CD4-positive, alpha-beta T cell treated with Interleukin-1 beta for 1 hour (primary cell): ENCODE data around the gene FGF5.
"Not testable (repeated sequence)": the region's sequence is repeated elsewhere in the genome, so short reads cannot be mapped to it uniquely, and the experiment has no call there.

Experiments used
- DNase-seq, 2 donors: peaks; one replicate each; pipeline ENCODE4 v3.0.0-alpha.2; 2020 to 2022

The FGF5 gene, protein sequence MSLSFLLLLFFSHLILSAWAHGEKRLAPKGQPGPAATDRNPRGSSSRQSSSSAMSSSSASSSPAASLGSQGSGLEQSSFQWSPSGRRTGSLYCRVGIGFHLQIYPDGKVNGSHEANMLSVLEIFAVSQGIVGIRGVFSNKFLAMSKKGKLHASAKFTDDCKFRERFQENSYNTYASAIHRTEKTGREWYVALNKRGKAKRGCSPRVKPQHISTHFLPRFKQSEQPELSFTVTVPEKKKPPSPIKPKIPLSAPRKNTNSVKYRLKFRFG

DNA sequence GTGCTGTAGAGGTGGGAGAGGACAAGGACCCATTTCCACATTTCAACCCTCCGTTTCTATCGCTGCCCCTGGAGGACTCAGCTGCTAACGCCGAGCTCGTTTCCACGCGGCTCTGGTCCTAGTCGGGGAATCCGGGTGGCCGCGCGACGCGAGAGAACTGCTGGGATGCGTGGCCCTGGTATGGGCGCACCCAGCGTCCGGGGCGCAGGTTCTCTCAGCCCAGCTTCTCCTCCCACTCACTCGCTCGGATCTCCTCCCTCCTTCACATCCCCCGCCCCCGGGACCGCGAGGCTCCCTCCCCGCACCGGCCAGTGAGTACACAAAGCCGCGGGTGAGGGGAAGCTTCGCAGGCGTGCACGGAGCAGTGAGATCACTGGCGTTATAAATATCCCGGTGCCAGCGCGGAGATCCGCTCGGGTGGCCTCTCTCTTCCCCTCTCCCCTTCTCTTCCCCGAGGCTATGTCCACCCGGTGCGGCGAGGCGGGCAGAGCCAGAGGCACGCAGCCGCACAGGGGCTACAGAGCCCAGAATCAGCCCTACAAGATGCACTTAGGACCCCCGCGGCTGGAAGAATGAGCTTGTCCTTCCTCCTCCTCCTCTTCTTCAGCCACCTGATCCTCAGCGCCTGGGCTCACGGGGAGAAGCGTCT, at the start of gene FGF5:
Gene FGF5 (plus strand): TSS at position 412 of the 649 bp plus-strand sequence. CDS start 161 bp downstream, at position 573.
- DNase-seq = no peak

DNA sequence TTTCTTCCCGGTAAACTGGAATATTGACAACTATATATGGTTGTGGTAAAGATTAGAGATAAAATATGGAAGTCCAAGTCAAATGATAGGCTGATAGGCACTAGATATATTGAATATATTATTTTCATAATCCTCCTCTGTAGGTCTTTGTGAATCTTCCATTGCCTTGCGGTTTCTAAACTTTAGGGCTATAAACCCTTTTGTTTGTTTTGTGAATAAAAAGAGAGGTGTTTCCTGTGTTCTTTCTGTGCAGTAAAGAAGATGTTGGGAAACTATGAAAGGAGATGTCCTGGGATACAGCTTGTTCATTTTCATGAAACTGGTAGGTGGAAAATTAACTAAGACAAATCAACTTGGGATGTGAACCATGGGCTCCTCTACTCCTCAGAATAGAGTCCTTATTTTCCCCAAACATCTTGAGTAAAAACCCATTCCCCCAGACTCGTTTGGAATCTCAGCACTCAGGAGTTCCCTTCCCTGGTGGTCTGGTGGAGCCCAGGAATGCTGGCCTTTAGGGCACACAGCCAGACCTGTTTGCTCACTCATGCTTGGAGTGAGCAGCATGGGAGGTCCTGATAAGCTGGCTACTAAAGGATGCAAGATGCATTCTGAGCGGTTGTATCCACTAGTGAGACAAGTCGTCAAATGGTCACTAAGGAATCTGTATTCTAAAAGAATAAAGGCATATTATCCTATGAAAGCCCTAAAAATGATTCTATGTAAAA, 47.0 kb upstream of the FGF5 start:
- no peak for DNase-seq

DNA sequence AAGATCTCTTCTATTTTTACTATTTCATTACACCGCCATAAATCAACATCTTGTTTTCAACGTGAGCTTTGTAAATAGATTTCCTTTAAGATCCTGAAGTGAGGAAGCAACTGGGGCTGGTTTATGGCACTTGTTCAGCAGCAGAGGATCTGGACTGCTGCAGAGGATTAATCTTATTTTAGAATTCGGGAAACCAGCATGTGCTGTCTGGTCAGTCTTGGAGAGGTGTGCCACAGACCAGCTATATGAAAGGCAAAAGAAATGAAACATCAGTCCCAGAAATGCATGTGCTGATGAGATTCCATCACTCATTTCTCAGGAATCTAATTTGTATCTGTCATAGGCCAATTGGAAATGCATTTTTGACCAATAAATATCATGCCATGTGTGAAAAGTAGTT, 45.8 kb upstream of the FGF5 start:
- DNase-seq = no peak

DNA sequence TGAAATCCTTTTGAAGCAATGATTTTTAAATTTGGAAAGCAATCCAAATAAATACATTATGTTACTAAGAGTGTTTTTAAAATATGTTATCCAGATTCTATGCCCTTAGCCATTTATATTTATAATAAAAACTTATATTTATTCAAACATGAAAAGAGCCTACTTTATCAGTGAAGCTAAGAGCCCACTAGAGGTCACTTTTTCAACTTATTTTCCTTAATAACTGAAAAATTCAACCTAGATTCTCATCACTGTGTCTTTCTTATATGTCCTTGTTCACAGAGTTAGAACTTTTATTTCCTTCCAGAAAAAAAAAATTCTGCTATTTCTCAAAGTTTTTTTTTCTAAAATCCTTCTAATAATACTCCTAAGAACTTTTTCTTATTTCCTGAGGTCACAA, 45.3 kb upstream of the FGF5 start:
- DNase-seq = no peak

DNA sequence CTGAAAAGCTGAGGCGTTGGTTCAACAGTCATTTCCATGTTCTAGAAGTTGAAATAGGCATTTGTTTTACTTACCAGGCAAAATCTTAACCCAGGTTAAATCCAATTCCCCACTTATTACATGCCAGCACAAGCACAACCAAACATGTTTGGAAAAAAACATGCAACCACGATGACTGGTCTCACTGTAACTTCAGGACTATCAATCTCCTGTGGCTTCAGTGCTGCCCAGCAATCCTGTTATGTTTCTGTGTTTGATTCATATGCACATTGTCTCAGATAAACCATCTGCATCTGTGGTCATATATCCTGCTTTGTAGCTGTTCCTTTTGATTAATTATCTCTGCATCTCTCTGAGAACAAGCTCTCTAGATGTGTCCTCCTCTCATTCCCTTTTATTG, 40.9 kb upstream of the FGF5 start:
- no peak for DNase-seq

DNA sequence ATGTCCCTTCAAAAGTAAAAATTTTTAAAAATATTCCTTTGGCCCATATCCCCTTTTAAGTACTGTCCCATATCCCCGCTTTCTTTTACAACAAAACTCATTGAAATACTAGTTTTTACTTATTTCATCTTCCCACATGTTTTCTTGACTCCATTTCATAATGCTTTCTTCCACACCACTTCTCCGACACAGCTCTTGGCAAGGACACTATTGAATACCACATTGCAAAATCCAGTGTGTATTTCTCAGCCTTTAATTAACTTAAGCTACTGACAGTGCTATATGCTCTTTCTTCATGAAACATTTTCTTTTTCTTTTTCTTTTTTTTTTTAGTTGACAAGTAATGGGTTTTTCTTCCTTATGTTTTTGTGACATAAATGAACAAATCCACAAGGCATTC, 40.4 kb upstream of the FGF5 start:
- no peak for DNase-seq

DNA sequence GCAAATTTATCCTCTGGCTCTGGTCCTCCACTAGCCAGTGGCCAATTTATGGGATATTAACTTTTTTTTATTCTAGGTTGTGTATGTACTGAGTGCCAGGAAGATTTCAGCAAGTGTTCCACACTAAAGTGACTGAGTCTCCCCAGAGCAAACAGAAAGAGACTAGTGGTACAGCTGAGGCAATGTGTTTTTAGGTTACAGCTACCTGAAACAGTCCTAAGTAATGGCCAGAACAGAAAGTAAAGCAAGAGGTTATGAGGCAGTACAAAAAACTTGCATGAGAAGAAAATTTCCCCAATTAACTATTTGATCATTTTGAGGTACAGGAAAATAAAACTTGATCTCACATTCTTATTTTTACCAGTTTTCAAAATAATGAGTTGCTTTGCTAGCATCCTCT, 38.0 kb upstream of the FGF5 start:
- no peak for DNase-seq

DNA sequence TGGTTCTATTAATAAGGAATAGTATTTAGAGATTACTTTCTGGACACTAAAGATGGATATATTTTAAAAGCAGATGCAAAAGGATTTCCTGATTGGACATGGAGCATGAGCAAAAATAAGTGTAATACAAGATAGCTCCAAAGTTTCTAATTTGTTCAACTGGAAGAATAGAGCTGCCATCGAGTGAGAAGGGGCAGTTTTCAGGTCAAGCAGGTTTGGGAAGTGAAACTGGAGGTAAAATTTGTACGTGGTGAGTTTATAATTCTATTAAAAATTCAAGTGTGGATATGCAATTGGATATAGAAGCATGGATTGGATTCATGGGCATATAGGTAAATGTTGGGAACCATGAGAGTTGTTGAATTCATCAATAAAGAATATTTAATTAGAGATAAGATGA, 37.3 kb upstream of the FGF5 start:
- DNase-seq = no peak

DNA sequence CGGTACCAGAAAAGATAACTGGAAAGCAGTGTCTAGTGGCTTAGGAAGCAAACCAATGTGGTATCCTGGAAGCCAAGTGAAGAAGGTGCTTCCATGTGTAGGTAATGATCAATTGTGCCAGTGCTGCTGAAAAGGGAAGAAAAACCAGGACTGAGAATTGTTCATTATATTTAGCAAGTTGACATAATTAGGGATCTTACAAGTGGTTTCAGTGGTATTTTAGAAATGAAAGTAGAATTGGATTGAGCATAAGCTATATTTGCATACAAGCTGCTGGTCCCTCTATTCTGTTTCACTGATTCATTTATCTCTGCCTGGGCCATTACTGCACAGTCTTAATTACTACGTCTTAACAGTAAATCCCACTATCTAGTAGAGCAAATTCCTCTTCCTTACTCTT, 36.9 kb upstream of the FGF5 start:
- DNase-seq = no peak

DNA sequence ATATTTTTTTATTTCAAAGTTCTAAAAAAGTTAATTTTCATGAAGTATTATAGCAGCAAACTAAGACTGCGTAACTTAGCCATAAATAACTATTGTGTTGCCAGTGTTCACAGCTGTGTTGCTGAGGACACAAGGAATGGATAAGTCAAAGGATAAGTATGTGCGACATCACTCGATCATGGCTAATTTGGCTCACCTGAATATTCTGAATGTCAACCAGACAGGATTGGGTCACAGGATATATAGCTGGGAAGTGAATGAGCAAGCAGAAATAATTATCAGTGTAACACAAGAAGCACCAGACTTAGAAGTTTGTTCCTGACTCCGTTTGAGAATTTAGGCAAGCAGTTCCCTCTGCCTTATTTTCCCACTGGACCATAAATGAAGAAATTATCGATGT, 35.3 kb upstream of the FGF5 start:
- DNase-seq = no peak

DNA sequence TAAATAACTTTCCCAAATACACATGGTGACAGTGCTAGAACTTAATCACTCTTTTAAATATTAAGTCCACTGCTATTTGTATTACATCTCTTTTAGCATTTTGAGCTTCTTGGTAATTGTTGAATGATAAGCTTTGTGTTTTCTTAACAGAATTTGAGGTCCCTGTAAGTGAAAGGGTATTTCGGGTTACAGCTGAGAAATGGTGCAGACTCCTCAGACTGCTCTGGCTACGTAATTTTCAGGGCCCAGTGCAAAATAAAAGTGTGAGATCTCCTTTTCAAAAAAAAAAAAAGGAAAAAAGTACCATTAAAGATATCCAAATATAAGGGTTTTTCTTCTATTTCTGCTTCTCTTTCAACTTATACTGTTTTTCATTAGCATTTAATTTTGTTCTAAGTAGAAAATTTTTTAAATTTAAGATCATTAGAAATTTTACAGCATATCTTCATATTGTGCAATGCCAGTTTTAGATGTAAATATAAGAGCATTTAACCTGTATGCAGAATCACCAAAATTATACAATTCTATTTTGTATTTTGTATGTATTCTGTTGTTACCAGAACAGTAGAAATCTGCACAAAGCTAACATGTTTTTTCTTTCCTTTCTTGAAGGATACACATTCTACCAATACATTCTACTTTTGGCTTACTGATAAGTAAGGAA, 33.6 kb upstream of the FGF5 start:
- no peak for DNase-seq

DNA sequence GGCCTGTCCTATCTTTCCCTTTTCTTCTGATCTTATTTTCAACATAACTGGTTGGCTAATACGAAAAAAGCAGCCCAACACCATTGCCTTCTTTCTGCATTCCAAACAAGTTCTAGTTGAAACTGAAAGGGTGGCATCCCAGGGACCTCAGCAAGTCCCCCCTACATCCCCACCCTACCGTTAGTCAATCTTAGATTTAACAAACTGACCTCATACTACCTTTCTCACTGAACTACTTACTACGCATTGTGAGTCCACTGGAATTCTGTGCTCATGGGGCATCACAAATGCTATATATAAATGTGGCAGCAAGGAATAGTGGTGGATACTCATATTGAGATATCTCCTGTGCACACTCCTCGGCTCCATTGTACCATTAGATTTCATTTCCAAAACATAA, 33.1 kb upstream of the FGF5 start:
- DNase-seq = no peak

DNA sequence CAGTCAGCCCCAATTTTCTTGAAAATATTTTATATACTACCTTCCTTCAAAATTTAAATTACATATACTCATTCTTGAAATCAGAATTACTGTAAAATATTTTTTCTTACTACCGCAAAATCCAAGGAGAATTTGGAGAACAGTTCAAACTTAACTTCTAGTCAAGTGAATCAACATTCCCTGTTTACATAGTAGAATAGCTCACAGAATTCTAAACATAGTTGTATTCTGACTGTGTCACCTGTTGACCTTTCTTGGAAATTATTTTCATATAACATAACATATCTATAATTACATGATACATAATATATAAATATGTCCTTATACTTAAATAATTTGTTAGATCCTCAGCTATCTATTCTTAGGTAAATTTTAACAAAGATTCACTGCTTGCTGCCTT, 31.0 kb upstream of the FGF5 start:
- DNase-seq = no peak

DNA sequence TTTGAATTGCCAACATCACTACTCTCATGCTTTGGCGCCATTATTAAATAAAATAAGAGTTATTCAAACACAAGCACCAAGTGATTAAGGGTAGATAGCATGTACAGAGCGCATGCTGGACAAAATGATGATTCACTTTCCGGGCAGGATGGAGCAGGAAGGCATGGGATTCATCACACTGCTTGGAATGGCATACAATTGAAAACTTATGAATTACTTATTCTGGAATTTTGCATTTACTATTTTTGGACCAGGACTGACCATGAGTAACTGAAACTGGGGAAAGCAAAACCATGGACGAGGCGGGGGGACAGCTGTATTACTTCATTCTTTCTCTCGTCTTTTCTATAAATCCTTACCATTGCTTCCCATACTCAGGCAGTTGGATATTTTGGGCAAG, 28.5 kb upstream of the FGF5 start:
- DNase-seq = no peak

DNA sequence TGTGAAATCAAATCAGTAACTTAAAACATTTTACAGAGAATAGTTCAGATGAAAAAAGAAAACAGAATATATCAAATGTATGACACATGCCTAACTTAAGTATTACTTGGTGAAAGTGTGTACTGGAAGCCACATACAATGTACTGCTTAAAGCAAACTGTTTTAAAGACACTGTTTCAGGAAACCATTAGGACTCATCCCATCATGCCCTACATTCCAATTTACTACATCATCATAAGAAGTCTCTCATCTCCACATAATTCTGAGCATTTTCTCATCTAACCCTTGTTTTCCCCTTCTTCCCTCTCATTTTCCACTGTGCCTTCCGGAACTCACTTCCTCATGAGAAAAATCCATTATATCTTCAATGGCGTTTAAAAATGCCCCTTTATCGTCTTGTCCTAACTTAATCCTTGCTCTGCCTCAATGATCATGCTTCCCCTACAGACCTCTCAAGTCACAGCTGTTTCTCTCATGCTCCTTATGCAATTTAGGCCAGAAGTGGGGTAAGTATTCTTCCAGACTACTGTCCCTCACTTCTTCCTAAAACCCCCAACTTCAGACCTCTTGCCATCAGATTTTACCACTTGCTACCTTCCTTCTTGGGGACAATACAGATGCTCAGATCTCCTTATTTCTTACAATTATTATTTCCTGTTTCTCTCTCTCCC, 26.8 kb upstream of the FGF5 start:
- DNase-seq = no peak

DNA sequence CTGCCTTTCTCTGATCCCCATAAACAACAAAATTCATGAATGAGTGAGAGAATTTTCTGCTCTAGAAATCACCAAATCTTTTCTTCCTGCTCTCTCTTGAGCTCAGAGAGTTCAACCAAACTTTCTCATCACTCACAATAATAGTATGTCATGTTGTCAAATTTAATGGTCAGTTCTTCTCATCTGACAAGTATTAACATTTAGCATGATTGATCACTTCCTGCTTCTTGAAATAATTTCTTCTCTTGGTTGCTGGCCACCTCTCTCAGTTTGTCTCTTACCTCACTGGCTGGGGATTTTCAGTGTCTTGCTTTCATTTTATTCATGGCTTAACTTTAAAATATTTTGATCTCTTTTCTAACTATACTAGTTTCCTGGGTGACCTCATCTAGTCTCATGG, 25.5 kb upstream of the FGF5 start:
- no peak for DNase-seq

DNA sequence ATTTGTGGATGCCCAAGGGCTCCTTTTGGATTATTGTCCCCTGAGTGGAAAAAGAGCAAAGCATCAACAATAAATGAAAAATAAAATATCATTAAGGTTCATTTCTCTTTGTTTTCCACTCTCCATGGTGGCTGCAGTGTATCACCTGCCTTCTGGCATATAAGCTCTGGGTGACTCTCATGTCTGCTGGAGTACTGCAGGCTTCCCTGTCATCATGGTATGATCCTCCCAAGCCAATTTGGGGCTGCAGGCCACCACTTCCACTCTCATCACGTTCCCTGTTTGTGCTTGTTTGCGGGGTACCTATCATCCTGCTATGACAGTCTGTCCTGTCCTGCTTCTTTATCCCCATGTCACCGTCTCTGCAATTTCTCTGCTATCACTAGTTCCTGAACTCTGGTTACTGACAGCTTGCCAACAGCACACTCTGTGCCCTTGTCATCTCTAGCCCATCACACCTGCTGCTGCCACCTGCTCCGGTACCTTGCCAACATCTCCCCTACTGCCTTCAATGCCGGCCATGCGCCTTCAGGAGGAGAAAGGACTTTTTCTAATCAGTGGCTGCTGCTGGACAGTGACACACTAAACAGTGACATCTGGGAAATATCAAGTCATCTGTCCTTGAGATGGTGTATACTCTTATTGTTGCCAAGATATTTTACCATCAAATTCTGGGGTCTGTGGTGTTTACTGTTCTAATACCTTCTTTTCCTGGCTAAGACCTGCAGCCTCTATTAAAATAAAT, 23.0 kb upstream of the FGF5 start:
- no peak for DNase-seq

DNA sequence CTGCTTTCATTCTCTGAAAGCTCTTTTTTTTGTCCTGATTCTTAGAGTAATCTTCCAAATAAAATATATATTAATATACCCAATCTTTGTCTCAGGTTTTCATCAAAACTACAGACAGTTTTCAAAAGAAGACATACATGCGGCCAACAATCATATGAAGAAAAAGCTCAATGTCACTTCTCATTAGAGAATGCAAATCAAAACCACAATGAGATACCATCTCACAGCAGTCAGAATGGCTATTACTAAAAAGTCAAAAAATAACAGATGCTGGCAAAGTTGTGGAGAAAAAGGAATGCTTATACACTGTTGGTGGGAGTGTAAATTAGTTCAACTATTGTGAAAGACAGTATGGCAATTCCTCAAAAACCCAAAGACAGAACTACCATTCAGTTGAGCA, 19.0 kb upstream of the FGF5 start:
- DNase-seq = not testable (repeated sequence)

DNA sequence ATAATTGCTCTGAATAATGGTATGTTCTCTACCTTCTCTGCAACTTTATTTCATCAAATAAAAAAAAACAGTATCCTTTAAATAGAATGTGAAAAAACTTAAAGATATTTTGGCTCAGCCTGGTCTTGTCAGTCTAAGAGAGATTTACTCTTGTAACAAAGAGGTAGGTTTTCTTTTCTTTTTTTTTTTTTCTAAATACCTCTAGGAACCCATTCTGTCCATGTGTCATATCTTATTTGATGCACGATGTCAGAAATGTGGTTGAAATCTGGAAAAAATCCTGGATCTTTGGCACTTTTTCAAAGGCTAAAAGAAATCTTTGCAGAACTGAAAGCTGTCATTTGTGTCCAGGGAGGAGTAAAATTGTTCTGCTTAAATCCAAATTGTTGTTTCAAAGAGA, 17.3 kb upstream of the FGF5 start:
- DNase-seq = no peak

DNA sequence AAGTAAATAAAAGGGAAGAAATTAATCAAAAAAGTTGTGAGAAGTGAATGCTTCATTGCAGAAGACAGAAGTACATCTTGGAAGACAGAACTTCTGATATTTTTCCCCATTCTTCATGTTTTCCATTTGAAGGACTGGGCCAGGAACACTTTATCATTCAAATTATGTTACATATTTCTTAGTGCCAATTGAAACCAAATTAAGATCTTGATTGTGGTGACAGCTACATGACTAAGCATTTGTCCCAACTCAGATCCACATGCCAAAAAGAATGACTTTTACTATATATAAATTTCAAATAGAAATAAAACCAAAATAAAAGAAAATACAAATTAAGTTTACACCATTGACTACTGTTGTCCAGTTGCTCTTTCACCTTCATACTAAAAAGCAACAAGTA, 14.0 kb upstream of the FGF5 start:
- no peak for DNase-seq

DNA sequence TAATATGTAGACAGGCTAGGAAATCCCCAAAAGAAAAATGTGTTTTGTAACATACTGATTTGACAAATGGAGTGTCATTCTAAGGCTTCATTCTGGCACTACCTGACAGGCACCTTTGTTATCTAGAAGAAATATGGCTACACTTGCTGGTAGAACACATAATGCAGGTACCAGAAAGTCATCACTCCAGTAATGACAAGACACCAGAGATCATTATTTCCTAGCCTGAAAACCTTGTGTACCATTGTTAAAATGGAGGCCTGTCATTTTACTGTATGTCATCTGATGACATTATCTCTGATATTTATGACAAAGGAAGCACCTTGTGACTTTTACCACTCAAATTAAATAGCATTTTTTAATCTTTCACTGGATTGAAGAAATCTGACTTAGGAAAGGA, 13.5 kb upstream of the FGF5 start:
- no peak for DNase-seq

DNA sequence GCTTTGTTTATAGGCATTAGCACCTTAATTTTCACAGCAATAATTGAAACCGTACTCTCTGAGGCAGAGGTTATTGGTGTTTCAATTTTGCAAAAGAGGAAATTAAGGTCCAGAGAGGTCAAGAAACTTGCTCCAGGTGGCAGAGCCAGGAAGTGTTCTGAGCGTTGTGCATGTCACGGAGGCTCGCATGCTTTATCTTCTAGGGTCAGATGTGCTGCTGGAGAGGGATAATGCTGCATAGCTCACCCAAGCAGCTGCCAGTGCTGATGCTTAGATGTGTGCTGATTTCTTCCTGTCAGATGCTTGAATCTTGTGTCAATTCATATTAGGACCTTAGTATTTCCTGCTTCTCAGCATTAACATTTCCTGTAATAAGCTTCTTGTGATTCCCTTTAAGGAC, 13.0 kb upstream of the FGF5 start:
- DNase-seq = no peak

DNA sequence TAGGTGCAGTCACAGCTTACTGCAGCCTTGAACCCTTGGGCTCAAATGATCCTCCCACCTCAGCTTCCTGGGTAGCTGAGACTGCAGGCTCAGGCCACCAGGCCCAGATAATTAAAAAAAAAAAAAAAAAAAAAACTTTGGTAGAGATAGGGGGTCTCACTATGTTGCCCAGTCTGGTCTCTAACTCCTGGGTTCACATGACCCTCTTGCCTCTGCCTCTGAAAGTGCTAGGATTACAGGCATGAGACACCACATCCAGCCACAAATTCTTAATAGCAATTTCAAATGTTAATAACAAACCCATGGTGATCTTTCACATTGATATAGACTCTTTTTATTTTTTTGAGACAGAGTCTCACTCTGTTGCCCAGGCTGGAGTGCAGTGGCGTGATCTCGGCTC, 12.3 kb upstream of the FGF5 start:
- DNase-seq = no peak
